Myocyte (in vitro differentiated cells): ENCODE data around the gene MUCL1. TPM values are rescaled to one million over a fixed set of nuclear protein-coding genes. Genes with fewer than 3 reads are reported as not detected.

Source experiments
- DNase-seq: peaks from one replicate; pipeline ENCODE4 v3.0.0-alpha.2; 2012; ENCODE audit warnings: low read depth
- total RNA-seq: library from RNA; depleted of rRNA; stranded (reverse); fragments of >200 nt; gene quantifications from 2 replicates; pipeline ENCODE4 v1.2.3, GENCODE V29; 2014

MUCL1 gene
- total RNA-seq, 1 donor from 2014 or later, result not detected

DNA sequence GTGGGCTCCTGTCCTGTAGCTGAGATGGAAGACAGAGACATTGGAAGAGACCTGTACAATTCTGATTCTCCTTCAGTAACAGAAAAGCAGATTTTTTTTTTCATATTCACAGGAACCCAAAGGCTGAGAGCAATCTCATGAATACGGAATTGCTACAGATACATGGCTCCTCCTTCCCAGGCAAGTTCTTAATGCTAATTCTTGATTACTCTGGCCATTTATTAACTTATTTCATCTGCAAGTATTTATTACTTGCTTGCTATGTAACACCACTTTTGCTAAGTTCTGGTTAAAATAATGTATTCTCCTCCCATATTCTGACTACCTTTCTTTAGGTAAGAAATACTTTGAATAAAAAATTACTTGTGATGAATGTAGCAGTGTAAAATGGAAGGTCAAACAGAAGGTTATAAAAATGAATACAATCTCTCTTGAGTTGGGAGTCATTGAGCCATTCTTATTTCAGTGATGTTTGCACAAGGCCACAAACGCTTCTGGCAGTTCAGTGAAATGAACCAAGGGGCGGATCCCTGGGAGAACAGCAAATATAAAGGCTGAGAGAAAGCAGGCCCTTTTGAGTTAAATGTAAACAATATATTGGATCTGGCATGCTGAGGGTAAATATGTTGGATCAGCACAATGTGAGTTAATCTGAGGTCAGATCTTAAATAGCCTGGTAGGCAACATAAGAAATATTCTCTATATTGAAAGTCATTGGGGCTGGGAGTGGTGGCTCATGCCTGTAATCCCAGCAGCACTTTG, 37.6 kb downstream of the MUCL1 start:
- no peak for DNase-seq

Other genes with a start within 250 kb of the MUCL1 start
- not detected in 2 replicates for gene LACRT, start 219.6 kb upstream of the MUCL1 start, total RNA-seq
- gene DCD, start 206.2 kb upstream of the MUCL1 start, total RNA-seq, result not detected in 2 replicates
- gene TESPA1, start 130.2 kb downstream of the MUCL1 start, total RNA-seq, result not detected in 2 replicates
- gene NEUROD4, start 165.5 kb downstream of the MUCL1 start, total RNA-seq, result not detected in 2 replicates